GM19372 (cell line): ENCODE results near the gene ABCA4.

Experiments used
- ATAC-seq: cut with Tn5 transposase; IDR thresholded peaks from one replicate; pipeline ENCODE4 v1.9.1; 2021; ENCODE audit warnings: mild to moderate bottlenecking, low read depth, moderate library complexity; ENCODE audit not compliant: unreplicated experiment

Gene ABCA4

DNA sequence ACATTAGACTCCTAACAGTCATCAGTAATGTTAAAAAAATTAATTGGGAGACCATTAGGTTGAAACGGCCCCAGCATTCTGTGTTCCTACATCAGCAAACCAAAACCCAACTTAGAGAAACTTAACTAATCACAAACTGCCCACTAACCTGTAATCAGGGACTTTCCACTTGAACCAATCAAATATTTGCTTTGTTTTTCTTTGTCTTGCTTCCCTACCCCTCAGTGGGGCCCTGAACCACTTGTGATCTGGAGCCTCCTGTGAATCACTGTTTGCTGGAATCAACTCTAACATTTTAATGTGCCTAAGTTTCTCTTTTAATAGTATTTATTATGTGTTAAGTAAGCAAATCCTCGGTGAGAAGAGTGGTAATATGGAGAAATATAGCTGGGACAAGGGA lies 64.0 kb downstream of the ABCA4 start:
- no peak for ATAC-seq

DNA sequence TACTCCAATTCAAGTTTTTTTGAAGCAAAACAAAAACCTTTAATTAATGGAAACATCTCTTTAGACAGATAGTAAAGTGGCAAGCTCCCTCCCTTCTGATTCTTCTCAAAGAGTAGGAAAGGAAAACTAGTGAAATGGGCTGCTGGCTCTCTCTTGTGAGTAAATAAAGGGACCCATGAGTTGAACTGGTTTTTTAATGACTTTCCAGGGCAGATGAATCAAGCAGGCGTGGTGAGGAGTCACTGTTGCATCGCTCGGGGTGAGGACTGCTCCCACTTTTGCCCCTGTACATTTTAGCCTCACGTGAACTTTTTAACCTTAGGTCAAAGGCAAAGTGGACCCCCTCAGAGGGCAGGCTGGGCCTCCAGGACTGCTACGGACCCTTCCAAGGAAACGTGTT lies 64.8 kb downstream of the ABCA4 start:
- ATAC-seq: no peak

DNA sequence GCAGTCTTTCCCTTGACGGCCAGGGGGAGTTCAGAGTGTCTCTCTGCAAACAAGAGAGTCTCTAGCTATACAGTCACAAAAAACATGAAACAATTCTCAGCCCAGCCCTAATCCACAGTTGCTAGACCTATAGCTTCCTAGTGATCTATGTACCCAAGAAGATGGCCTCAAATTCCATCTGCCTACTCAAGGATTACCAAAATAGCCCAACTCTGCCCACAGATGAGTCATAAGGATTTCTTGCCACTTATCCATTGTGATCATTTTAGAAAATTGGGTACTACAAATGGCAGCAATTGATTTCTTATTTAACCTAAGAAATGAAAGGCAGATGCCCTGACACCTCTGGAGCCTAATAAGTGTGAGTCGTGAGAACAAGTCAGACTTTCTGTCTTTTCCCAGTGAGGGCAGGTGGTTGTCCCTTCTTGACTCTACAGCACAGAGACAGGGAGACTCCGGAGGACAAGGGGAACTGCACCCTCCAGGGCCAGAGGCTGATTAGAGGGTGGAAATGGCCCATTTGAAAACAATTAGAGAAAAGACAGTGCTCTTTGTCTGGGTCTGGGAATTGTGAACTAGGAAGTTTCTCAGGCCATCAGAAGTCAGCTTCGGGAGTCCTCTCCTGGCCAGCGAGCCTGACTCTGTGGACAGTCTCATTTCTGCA lies 65.4 kb downstream of the ABCA4 start:
- no peak for ATAC-seq

DNA sequence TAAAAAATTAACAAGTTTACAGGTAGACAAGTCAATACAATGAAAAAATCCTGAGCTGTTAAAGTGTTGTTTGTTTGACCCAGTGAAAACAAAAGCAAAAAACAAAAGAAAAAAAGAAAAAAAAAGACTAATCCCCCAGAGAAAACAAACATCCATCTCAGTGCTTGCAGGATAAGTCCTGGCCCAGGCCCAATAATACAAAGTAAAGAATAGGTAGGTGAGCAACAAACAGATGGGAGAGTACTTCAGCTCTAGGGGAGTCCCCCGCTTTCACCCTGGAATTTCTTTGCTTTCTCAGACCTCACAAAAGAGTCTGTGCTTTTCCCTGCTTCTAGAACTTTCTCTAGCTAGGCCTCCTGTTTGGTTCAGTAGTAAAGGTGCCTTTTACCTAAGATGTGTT lies 70.3 kb downstream of the ABCA4 start:
- no peak for ATAC-seq

DNA sequence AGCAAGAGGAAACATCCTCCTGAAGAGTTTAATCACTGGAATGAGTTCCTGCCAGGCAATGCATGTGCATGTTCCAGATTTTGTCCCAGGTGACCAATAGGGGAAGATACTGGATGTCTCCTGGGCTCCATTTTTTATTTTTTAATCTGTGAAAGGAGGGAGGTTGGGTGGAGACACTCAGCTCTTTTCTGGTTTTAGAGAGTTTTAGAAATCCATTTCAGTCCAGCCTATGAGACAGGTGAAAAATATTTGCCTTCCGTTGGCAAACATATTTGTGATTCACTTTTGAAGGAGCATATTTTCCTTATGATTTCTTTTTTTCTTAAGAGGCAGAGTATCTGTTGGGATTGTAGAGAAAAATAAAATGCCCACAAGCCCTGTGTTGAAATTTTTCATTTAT lies 70.7 kb downstream of the ABCA4 start:
- ATAC-seq: no peak

DNA sequence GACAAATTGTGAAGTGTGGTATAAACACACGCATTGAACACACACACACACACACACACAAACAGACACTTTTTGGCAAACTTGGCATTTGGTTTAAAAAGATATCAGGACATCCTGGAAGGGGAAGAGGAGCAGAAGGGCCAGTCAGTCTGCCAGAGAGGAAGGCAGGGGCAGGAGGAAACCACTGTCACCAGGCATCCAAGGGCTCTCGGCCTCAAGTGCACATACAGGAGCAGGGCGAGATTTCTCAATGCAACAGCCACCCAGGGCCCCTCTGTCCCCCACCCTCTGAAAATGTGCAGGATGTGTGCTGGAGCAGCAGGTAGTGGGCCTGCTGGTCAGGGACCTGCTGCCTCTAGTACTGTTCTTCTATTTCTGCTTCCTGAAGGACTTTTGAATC lies 71.2 kb downstream of the ABCA4 start:
- no peak for ATAC-seq

DNA sequence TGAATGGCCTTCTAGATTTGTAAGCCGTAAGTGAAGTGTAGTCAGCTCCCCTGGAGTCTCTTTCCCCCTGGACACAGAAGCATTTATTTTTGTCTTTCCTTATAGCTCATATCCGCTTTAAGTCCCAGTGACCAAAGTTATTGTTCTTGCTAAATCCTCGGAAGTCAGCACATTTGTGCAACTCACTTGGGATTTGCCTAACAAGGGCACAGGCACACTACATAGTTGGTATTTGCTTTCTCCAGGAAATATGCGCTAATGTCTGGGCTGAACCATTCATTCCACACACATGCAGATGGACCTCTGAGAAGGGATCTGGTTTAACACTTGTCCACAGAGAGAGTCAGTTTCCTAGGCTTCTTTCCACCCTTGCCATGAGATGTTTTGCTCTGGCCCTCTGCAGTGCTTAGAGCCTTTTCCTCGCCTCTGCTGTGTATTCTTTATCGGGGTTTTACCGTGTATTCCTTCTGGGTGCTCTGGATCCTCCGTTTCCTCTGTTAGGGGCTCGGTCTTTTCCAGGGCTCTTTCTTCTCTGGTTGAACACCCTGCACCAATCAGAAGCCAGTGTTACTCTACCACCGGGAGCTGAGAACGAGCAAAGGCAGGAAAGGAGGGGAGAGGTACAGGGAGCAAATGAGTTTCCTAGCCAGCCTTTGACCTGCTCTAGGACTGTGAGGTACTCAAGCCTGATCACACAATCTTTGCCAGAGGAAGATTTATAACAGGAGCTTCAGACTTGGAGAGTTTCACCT lies 72.4 kb downstream of the ABCA4 start:
- ATAC-seq: no peak

DNA sequence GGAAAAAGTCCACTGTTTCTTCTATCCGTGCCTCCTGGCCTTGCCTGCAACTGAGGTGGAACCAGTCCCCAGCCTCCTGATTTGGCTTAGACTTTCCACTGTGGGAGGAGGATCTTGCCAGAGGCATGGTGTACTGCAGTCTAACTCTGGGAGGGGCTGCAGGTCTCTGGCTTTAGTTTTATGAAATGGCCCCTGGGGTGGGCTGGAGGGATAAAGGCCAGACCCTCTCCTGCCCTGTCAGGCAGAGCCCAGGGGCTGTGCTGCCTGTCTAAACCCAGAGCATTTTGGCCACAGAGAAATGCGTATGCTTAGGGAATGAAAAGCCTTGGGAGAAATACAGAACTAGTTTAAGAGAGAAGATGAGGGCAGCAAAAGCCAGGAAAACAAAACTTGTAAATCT lies 73.0 kb downstream of the ABCA4 start:
- ATAC-seq: no peak

DNA sequence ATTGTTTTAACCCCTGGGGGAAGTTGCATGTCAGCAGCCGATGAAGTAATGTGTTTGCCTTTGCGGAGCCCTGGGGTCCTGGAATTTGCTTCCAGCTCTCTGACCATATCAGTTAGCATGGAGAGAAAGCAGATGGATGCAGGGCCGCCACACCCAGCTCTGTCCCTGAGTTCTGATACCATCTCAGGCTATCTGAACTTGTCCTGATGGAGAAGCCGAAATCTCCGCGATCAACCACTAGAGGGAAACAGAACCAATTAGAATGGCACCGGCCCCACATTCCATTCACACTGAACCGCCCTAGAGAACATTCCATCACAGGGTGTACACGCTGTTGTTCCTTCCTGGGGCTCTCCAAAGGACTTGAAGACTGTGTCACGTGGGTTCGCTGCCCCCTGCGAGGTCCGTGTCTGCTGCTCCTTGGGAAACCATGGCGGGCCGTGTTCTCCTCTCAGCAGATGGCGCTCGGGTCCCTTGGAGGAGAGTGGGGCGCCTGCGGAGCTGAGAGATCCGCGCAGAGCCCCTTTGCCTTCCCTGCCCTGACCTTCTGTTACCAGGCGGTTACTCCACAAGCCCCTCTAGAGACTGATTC lies 75.4 kb downstream of the ABCA4 start:
- no peak for ATAC-seq

DNA sequence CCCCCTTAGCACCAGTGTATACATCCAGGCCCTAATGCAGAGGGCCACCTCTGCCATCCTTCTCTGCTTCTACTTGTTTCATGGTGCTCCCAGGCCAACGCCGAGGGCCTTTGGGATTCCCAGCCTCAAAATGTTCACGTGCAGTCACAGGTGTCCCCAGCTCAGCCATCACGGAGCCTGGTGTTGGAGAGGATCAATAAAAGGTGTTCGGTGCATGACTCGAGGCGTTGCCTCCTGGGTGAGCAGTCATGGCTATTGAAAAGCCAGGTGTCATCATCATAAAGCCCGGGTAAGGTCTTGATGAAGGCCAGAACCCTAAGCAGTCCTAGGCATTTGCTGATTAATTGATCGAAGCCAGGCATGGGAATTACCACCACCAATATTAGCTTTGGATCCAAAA lies 76.1 kb downstream of the ABCA4 start:
- ATAC-seq: no peak

DNA sequence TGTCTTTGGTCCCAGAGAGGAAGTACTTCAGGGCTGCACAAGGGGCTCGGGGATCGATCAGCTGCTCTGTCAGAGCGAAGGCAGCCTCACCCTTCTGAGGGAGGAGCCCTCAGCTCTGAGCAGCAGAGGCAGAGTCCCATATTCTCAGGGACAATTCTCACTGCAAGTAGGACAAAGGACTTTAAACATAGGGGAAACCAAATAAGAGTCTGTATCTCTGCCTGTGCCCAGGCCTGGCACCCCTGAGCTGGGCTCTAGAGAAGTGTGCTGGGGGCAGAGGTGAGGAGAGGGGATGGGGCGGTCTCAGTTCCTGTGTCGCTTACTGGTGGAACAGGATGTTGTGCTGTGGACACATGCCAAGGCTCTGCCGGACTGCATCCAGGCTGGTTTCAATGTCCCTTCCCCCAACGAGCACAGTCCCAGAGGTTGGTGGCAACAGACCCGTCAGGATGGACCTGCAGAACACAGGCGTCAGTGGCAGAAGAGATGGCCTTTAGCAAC lies 76.6 kb downstream of the ABCA4 start:
- ATAC-seq: no peak

DNA sequence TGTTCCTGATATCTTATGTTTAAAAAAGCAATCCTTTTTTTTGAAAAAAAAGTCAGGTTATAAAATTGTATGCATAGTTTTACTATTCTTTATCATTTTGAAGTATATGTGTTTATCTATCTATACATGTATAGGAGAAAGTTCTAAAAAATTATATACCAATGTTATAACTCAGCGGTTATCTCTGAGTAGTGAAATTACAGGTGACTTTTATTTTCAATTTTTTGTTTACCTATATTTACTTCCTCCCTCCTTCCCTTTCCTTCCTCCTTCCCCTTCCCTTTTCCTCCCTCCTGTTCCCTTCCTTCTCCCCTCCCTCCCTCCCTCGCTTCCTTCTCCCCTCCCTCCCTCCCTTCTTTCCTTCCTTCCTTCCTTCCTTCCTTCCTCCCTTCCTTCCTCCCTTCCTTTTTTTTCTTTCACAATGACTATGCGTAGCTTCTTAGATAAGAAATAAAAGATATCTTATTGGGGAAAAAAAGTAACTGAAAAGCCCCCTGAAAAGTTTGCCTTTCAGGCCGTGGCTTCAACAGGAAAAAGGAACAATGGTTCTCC lies 77.1 kb downstream of the ABCA4 start:
- no peak for ATAC-seq

DNA sequence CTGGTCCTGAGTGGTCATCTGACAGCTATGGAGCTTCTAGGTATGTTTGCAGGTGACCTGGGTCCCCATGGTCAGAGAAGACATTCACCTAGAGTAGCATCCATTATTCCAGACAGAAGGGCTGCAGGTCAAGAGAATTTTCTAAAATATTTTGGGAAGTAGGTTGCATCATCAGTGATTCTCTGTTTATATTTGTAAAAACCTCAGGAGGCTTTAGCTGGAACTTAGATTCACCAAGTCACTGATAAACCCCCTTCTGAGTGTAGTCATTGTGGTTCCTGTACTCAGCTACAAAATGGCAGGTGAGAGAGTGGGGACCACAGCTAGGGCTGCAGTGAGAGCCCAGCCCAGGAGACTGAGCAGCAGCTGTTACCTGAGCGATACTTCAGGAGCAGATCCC lies 78.6 kb downstream of the ABCA4 start:
- no peak for ATAC-seq

DNA sequence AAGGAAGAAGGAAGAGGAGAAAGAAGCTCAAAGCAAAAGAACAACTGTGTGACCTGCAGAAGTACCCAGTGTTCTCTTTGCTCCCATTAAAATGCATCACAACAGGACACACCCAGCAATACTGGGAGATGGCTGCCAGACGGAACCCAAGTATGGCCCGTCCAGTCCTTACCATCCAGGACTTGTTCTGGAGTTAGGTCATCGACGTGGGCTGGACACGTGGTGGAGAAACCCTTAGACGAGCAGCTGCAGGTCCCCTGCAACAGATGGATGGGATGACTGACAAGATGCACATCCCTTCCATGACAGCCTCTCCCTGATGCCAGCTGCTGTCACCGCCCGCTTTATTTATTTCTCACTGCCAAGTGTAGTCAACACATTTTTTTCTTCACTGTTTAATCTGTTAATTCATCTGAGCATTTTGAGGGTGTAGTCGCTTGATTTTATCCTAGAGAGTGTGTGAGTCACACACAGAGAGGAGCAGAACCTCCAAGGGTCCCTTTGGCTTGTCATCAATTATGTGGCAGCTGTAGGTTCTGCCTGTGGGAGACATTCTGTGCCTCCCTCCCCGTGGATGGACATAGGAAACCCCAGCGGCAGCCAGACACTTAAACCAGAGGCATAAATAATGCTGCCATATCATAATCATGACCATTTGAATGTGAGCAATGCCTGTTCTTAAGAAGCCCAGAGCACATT lies 80.9 kb downstream of the ABCA4 start:
- ATAC-seq: no peak

DNA sequence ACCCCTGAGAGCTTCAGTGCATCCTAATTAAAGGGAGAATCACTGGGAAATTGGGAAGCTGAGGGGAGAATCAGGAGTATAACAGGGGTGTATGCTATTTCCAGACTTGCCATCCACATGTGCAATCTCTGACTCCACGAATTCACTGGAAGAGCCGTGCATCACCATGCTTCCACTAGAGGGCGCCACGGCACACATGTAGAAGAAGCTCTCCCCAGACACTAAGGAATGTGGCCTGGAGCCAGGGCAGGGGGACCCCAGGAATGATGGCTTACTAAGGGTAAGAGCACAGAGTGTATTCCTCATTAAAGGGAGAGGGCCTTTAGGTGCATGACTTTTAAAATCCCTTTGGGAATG lies 81.5 kb downstream of the ABCA4 start:
- ATAC-seq: no peak

DNA sequence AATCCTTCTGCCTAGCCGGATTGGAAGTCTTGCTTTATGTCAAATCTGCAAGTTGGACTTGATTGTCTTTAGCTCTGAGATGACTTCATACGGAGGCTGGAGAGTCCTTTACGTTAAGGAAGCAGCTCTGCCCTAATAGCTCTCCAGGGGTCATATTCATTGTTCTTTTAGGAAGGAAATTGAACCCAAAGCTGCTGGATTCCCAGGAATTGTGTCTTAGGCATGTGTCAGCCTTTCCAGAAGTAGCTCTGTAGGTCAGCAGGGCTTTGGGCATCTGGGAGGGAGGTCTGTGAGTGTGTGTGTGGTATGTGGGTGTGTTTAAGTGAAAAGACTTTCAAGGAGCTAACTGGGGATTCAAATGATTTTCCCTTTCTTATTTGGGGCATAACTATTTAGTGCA lies 82.4 kb downstream of the ABCA4 start:
- no peak for ATAC-seq

DNA sequence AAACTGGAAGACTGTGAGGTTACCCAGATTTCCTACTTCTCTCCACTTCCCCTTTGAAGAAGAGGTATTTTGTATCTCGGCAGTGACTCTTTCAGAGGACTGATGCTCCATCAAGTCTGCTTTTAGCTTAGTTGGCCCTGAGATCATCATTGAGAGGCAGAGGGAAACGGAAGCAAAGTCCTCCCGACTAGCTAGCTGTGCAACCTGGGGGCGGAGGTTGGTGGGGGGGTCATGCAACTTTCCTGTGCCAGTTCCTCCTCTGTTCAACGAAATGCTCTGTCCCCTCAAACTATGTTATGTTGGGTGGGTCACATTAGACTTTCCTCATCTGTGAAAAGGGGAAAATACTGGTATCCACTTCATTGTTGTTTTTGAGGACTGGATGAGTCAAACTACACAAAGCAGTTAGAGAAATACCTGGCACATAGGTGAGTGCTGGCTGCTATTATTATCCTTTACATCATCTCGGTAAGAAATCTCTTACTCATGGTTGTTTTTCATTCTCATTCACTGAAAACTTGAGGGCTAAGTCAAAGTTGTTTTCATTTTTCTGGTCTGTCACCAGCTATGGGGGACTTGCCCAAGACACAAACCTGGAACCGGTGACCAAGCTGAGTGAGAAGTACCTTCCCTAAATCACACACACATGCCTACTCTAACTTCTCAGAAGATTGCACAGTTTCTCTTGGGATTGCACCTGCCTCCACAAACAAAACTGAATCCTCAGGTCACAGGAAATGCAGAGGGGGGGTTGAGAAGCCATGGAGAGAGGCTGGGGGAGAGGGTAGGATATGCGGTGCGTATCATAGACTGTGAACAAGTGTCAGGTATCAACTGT lies 83.3 kb downstream of the ABCA4 start:
- no peak for ATAC-seq

DNA sequence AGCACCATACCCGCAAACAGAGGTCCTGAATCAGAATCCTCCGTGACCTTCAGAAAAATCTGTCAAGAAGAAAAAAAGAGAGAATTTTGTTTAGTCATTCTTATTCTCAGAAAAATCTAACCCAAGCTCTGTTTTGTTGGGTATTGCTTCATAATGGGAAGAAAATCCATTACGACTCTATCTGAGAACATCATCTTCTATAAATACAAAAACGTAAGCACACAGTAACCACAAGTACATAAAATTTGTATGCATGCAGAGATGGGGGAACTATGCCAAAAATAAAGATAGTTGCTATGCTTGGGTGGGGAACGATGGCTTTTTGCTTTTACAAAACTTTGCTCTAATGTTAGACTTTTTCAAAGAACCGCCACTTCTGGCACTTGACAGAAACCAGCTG lies 84.2 kb downstream of the ABCA4 start:
- ATAC-seq: no peak

DNA sequence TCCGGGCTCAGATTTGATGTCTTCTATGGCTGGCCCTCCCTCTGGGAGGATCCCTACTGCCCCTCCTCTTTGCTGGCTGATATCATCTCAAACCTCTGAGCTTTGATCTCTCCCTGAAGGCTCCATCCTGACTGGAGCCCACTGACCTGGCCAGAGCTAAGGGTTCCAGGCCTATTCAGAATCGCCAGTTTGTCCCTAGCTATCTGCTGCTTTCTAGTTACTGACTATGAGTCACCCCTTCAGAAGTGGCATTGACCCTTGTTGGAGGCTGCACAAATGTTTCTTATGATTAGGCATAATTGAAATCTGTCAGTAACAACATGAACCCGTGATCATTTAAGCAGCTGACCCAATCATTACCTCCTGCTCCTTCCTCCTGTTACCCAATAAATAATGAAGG lies 87.1 kb downstream of the ABCA4 start:
- no peak for ATAC-seq

DNA sequence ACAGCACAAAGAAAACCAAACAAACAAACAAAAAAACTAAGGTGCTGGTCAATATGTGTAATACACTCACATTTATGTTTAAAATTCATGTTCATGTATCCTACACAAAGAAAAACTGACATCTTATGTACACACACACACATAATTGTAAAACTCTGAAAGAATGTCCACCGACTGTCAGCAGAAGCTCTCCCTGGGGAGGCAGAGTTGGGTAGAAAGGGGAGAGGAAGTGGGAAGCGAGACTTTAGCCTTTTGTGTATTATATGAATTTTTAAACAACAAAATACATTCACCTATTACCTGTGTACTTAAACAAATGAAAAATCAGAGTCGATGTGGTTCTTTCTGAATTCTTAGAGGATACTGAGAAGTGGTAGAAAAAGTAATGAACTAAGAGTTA lies 88.3 kb downstream of the ABCA4 start:
- no peak for ATAC-seq
